A549 (cell line): Measurements from ENCODE around the gene ATAD2B.

Source experiments
- BHLHE40 ChIP-seq: IDR thresholded peaks from 2 replicates; pipeline ENCODE4 v1.6.1; 2012; ENCODE audit warnings: low read depth, low read length, inconsistent platforms
- CHD4 ChIP-seq: fragments of 200-600 bp; sonication (generic); IDR thresholded peaks from 2 replicates; pipeline ENCODE4 v1.6.1; 2016; ENCODE audit warnings: antibody characterized with exemption, mild to moderate bottlenecking, borderline replicate concordance
- CTCF ChIP-seq: fragments of >200 bp; sonication (Bioruptor Twin); formaldehyde crosslinking; IDR thresholded peaks from 3 replicates; pipeline ENCODE4 v1.5.1; 2016
- KDM1A ChIP-seq: fragments of 200-600 bp; sonication (generic); IDR thresholded peaks from 2 replicates; pipeline ENCODE4 v1.6.1; 2016; ENCODE audit warnings: low read depth, mild to moderate bottlenecking
- MAX ChIP-seq: IDR thresholded peaks from 2 replicates; pipeline ENCODE4 v1.6.1; 2012
- MAZ ChIP-seq: fragments of 150-350 bp; IDR thresholded peaks from 2 replicates; pipeline ENCODE4 v1.6.1; 2014; ENCODE audit warnings: antibody characterized with exemption, low read depth, low read length, borderline replicate concordance

- TF ChIP-seq CTCF (no peak), MAZ (no peak), MAX (no peak), CHD4 (no peak), KDM1A (no peak), BHLHE40 (no peak)
These were observed 26.8 kb downstream of the ATAD2B start for GRCh38 chr2:23900133-23900532.
